ENCODE data around the gene ZCCHC4.

- TF ChIP-seq, protein P1, sequence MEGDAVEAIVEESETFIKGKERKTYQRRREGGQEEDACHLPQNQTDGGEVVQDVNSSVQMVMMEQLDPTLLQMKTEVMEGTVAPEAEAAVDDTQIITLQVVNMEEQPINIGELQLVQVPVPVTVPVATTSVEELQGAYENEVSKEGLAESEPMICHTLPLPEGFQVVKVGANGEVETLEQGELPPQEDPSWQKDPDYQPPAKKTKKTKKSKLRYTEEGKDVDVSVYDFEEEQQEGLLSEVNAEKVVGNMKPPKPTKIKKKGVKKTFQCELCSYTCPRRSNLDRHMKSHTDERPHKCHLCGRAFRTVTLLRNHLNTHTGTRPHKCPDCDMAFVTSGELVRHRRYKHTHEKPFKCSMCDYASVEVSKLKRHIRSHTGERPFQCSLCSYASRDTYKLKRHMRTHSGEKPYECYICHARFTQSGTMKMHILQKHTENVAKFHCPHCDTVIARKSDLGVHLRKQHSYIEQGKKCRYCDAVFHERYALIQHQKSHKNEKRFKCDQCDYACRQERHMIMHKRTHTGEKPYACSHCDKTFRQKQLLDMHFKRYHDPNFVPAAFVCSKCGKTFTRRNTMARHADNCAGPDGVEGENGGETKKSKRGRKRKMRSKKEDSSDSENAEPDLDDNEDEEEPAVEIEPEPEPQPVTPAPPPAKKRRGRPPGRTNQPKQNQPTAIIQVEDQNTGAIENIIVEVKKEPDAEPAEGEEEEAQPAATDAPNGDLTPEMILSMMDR (conservative IDR thresholded peaks at IDR 0.05 in 1 of 2, IDR thresholded peaks at IDR 0.05 in 1 of 2; ENCODE audit: extremely low read depth in 1 of 2, insufficient read depth in 1 of 2, low read depth in 1 of 2, low read length in 2 of 2) = no peak
- TF ChIP-seq EZH2 (IDR thresholded peaks at IDR 0.05; ENCODE audit: borderline replicate concordance, low read length) = no peak
Measured at GRCh38 chr4:25386926-25387325, 74.4 kb downstream of the ZCCHC4 start.
